GM15510 (cell line): Measurements from ENCODE around the gene PLIN4.

ENCODE experiments used
- POLR2A ChIP-seq: IDR thresholded peaks from 3 replicates; pipeline ENCODE4 v1.6.1; 2011; ENCODE audit warnings: borderline replicate concordance; ENCODE audit not compliant: insufficient read length; ENCODE audit errors: extremely low read depth

The PLIN4 gene

GRCh38 chr19:4531562-4532165, 13.4 kb upstream of the PLIN4 start:
- TF ChIP-seq POLR2A, result no peak

- TF ChIP-seq POLR2A, result no peak
Measured at GRCh38 chr19:4529924-4530522, 11.7 kb upstream of the PLIN4 start.

- TF ChIP-seq POLR2A, result no peak
Measured at GRCh38 chr19:4528843-4529242, 10.6 kb upstream of the PLIN4 start.

- TF ChIP-seq POLR2A, result no peak
Measured at GRCh38 chr19:4525563-4526002, 7.3 kb upstream of the PLIN4 start.

- no peak for TF ChIP-seq POLR2A
Measured at GRCh38 chr19:4524808-4525562, 6.7 kb upstream of the PLIN4 start.

- no peak for TF ChIP-seq POLR2A
Measured at GRCh38 chr19:4523306-4524110, 5.2 kb upstream of the PLIN4 start.

- TF ChIP-seq POLR2A, result no peak
Measured at GRCh38 chr19:4522291-4523002, 4.2 kb upstream of the PLIN4 start.

- no peak for TF ChIP-seq POLR2A
Measured at GRCh38 chr19:4521888-4522242, 3.6 kb upstream of the PLIN4 start.

GRCh38 chr19:4521170-4521887, 3.0 kb upstream of the PLIN4 start:
- no peak for TF ChIP-seq POLR2A

GRCh38 chr19:4519521-4520277, 1.4 kb upstream of the PLIN4 start:
- no peak for TF ChIP-seq POLR2A

- TF ChIP-seq POLR2A, result no peak
Measured at GRCh38 chr19:4519172-4519496, 848 bp upstream of the PLIN4 start.

- TF ChIP-seq POLR2A, result no peak
Measured at GRCh38 chr19:4517451-4518057, 732 bp downstream of the PLIN4 start.

GRCh38 chr19:4516939-4517300, 1.4 kb downstream of the PLIN4 start:
- no peak for TF ChIP-seq POLR2A
